HEK293T (cell line): ENCODE data around the gene CYP4F22.

ENCODE experiments used
- BHLHE40 ChIP-seq: fragments of 450-650 bp; IDR thresholded peaks from 2 replicates; pipeline ENCODE4 v1.6.1; 2016; ENCODE audit warnings: mild to moderate bottlenecking, moderate library complexity, borderline replicate concordance
- CTBP1 ChIP-seq: fragments of 450-650 bp; IDR thresholded peaks from 2 replicates; pipeline ENCODE4 v1.6.1; 2016; ENCODE audit warnings: borderline replicate concordance
- FOXK2 ChIP-seq: fragments of 450-650 bp; IDR thresholded peaks from 2 replicates; pipeline ENCODE4 v1.6.1; 2016; ENCODE audit warnings: mild to moderate bottlenecking
- FOXM1 ChIP-seq: fragments of 450-650 bp; IDR thresholded peaks from 2 replicates; pipeline ENCODE4 v1.6.1; 2017; ENCODE audit warnings: mild to moderate bottlenecking, borderline replicate concordance
- NFRKB ChIP-seq: fragments of 450-650 bp; IDR thresholded peaks from 2 replicates; pipeline ENCODE4 v1.6.1; 2016; ENCODE audit warnings: mild to moderate bottlenecking, moderate library complexity
- PKNOX1 ChIP-seq: fragments of 450-650 bp; IDR thresholded peaks from 2 replicates; pipeline ENCODE4 v1.6.1; 2016
- SP1 ChIP-seq: fragments of 450-650 bp; IDR thresholded peaks from 2 replicates; pipeline ENCODE4 v1.6.1; 2017
- SUZ12 ChIP-seq: fragments of 450-650 bp; IDR thresholded peaks from 2 replicates; pipeline ENCODE4 v1.6.1; 2016; ENCODE audit warnings: mild to moderate bottlenecking
- ZNF384 ChIP-seq: fragments of 450-650 bp; IDR thresholded peaks from 2 replicates; pipeline ENCODE4 v1.6.1; 2016

DNA sequence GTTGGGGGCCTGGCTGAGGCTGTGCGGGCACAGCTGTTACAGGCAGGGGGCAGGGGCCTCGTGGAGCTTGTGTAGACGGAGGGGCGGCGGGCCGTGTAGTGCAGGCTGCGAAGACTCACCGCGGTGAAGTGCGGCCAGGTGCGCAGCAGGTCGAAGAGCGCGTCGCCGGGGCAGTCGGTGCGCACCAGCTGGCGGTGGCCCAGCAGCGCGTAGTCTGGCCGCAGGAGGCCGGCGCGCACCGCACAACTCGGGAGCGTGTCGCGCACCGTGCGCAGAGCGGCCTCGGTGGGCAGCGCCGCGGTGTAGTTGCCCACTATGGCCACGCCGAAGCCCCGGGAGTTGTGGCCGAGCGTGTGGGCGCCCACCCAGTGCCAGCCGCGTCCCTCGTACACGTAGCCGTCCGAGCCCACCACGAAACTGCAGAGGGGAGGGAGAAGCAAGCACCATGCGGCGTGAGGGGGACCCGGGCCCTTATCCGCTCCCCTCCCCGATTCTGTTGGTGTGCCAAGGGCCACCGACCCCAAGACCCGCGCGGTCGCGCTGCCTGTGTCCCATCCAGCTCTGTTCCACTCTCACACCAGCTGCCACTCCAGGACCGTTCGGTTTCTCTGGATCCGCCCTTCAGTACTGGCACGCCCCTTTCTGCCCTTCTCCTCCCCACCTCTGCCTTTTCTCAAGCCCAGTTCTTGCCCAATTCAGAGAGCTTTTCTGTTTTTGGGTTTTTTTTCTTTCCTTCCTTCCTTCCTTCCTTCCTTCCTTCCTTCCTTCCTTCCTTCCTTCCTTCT, 38.6 kb upstream of the CYP4F22 start:
- TF ChIP-seq PKNOX1: no peak
- TF ChIP-seq CTBP1: no peak
- no peak for TF ChIP-seq BHLHE40
- no peak for TF ChIP-seq SP1
- no peak for TF ChIP-seq FOXK2
- no peak for TF ChIP-seq FOXM1
- no peak for TF ChIP-seq NFRKB
- no peak for TF ChIP-seq ZNF384
- no peak for TF ChIP-seq SUZ12
